RWPE2 (cell line): ENCODE data around the gene MCC.

ENCODE experiments used
- ATAC-seq: fragments of 200-7000 bp; cut with Tn5 transposase; 3 replicates; pipeline ENCODE4 v1.9.1; 2021; ENCODE audit warnings: low read depth
- DNase-seq: peaks from one replicate; pipeline ENCODE4 v3.0.0-alpha.2; 2020; ENCODE audit warnings: low spot score
- H3K27ac ChIP-seq: fragments of 450-650 bp; 2 replicates; pipeline ENCODE4 v1.5.1; 2017; ENCODE audit warnings: mild to moderate bottlenecking; ENCODE audit not compliant: poor library complexity, severe bottlenecking
- H3K27me3 ChIP-seq: fragments of 250-450 bp; sonication (Bioruptor Pico); 2 replicates; pipeline ENCODE4 v1.5.1; 2021; ENCODE audit warnings: mild to moderate bottlenecking, moderate library complexity; ENCODE audit not compliant: insufficient read depth, poor library complexity, severe bottlenecking
- H3K36me3 ChIP-seq: fragments of 250-450 bp; sonication (Bioruptor Pico); 2 replicates; pipeline ENCODE4 v1.5.1; 2020; ENCODE audit warnings: low read depth, mild to moderate bottlenecking, moderate library complexity
- H3K4me1 ChIP-seq: fragments of 250-450 bp; sonication (Bioruptor Pico); 2 replicates; pipeline ENCODE4 v1.5.1; 2021; ENCODE audit warnings: mild to moderate bottlenecking, moderate library complexity; ENCODE audit not compliant: insufficient read depth, poor library complexity, severe bottlenecking
- H3K4me3 ChIP-seq: fragments of 250-450 bp; sonication (Bioruptor Pico); 2 replicates; pipeline ENCODE4 v1.5.1; 2021; ENCODE audit warnings: mild to moderate bottlenecking, moderate library complexity; ENCODE audit not compliant: severe bottlenecking
- H3K9me3 ChIP-seq: fragments of 250-450 bp; sonication (Bioruptor Pico); 2 replicates; pipeline ENCODE4 v1.5.1; 2021; ENCODE audit warnings: mild to moderate bottlenecking, moderate library complexity; ENCODE audit not compliant: severe bottlenecking
- CTCF ChIP-seq: fragments of 450-650 bp; IDR thresholded peaks from one replicate; pipeline ENCODE4 v1.5.1; 2017; ENCODE audit warnings: mild to moderate bottlenecking, moderate library complexity; ENCODE audit not compliant: poor library complexity, severe bottlenecking

The MCC gene

GRCh38 chr5:113151641-113152379 lies 336.4 kb downstream of the MCC start:
- no peak for TF ChIP-seq CTCF
- Histone ChIP-seq H3K27me3 (no peaks in the 10 kb centered on the region), H3K9me3 (no peaks in the 10 kb centered on the region), H3K4me3 (no peak overlapping the region), H3K36me3 (0 out of 2 replicates have a peak, but pooled peaks cover 3% of the 10 kb centered on the region), H3K27ac (no peak overlapping the region), H3K4me1 (peaks cover 7% of the 10 kb centered on the region)
- ATAC-seq, result no peak
- DNase-seq, result no peak

- Histone ChIP-seq H3K36me3 (peaks cover 3% of the 10 kb centered on the region; the same call in 1 of the 2 replicates), H3K4me1 (peaks cover 13% of the 10 kb centered on the region), H3K27me3 (no peaks in the 10 kb centered on the region), H3K4me3 (no peak overlapping the region), H3K27ac (no peak overlapping the region), H3K9me3 (no peaks in the 10 kb centered on the region)
- DNase-seq (no peak), ATAC-seq (no peak)
- no peak for TF ChIP-seq CTCF
Observed at GRCh38 chr5:113150821-113151220, 337.4 kb downstream of the MCC start.

- TF ChIP-seq CTCF, result no peak
Observed at GRCh38 chr5:113150221-113150620, 338.0 kb downstream of the MCC start.

GRCh38 chr5:113147537-113147936 lies 340.7 kb downstream of the MCC start:
- Histone ChIP-seq H3K4me1 (peaks cover 20% of the 10 kb centered on the region), H3K36me3 (peaks cover 3% of the 10 kb centered on the region; the same call in 1 of the 2 replicates), H3K27ac (peak overlapping the region; percentile 74), H3K9me3 (no peaks in the 10 kb centered on the region), H3K4me3 (no peak overlapping the region), H3K27me3 (no peaks in the 10 kb centered on the region)
- TF ChIP-seq CTCF, result no peak
- ATAC-seq (no peak), DNase-seq (no peak)

More at GRCh38 chr5:113150221-113150620, 338.0 kb downstream of the MCC start:
- DNase-seq, result no peak
- peaks cover 17% of the 10 kb centered on the region for H3K4me1 ChIP-seq
- ATAC-seq, result no peak
- no peak overlapping the region for H3K4me3 ChIP-seq
- no peak overlapping the region for H3K27ac ChIP-seq
- H3K9me3 ChIP-seq, result no peaks in the 10 kb centered on the region
- peaks cover 3% of the 10 kb centered on the region; the same call in 1 of the 2 replicates for H3K36me3 ChIP-seq
- no peaks in the 10 kb centered on the region for H3K27me3 ChIP-seq

GRCh38 chr5:113147101-113147508 lies 341.1 kb downstream of the MCC start:
- DNase-seq (no peak), ATAC-seq (peak; percentile 74)
- peak overlapping the region; percentile 74 for H3K27ac ChIP-seq

More at GRCh38 chr5:113147101-113147508, 341.1 kb downstream of the MCC start:
- no peaks in the 10 kb centered on the region for H3K9me3 ChIP-seq
- H3K4me3 ChIP-seq, result no peak overlapping the region
- no peaks in the 10 kb centered on the region for H3K27me3 ChIP-seq
- TF ChIP-seq CTCF, result no peak
- peaks cover 22% of the 10 kb centered on the region for H3K4me1 ChIP-seq
- H3K36me3 ChIP-seq, result peaks cover 3% of the 10 kb centered on the region; the same call in 1 of the 2 replicates
